HEK293 (cell line): ENCODE results near the gene SLC26A11.

Experiments used
- GLIS1 ChIP-seq: fragments of 450-650 bp; formaldehyde crosslinking; IDR thresholded peaks from 2 replicates; pipeline ENCODE4 v1.5.1; 2016; ENCODE audit warnings: missing biosample characterization, missing genetic modification characterization
- KLF9 ChIP-seq: fragments of 450-650 bp; formaldehyde crosslinking; IDR thresholded peaks from 2 replicates; pipeline ENCODE4 v1.5.1; 2016; ENCODE audit warnings: missing biosample characterization, missing genetic modification characterization, low read depth
- PRDM10 ChIP-seq: fragments of 450-650 bp; formaldehyde crosslinking; IDR thresholded peaks from 2 replicates; pipeline ENCODE4 v1.5.1; 2016; ENCODE audit warnings: missing biosample characterization, missing genetic modification characterization
- SETDB1 ChIP-seq: IDR thresholded peaks from one replicate; pipeline ENCODE4 v1.6.1; 2017; ENCODE audit warnings: mild to moderate bottlenecking, low read length, moderate library complexity, mixed read lengths; ENCODE audit not compliant: insufficient read length
- SP7 ChIP-seq: fragments of 450-650 bp; formaldehyde crosslinking; IDR thresholded peaks from 2 replicates; pipeline ENCODE4 v1.5.1; 2016; ENCODE audit warnings: missing biosample characterization, missing genetic modification characterization
- TSHZ1 ChIP-seq: fragments of 450-650 bp; formaldehyde crosslinking; IDR thresholded peaks from 2 replicates; pipeline ENCODE4 v1.5.1; 2016; ENCODE audit warnings: missing biosample characterization, missing genetic modification characterization, borderline replicate concordance
- WT1 ChIP-seq: fragments of 450-650 bp; formaldehyde crosslinking; IDR thresholded peaks from 2 replicates; pipeline ENCODE4 v1.5.1; 2016; ENCODE audit warnings: missing biosample characterization, missing genetic modification characterization
- ZBTB10 ChIP-seq: fragments of 450-650 bp; formaldehyde crosslinking; IDR thresholded peaks from 2 replicates; pipeline ENCODE4 v1.5.1; 2016; ENCODE audit warnings: missing biosample characterization, missing genetic modification characterization
- ZBTB8A ChIP-seq: fragments of 450-650 bp; formaldehyde crosslinking; IDR thresholded peaks from 2 replicates; pipeline ENCODE4 v1.5.1; 2016; ENCODE audit warnings: missing biosample characterization, missing genetic modification characterization
- ZEB2 ChIP-seq: fragments of 450-650 bp; formaldehyde crosslinking; IDR thresholded peaks from 2 replicates; pipeline ENCODE4 v1.5.1; 2016; ENCODE audit warnings: missing biosample characterization, missing genetic modification characterization
- ZNF138 ChIP-seq: fragments of 450-650 bp; formaldehyde crosslinking; IDR thresholded peaks from 2 replicates; pipeline ENCODE4 v1.5.1; 2016; ENCODE audit warnings: missing biosample characterization, missing genetic modification characterization, borderline replicate concordance
- ZNF280C ChIP-seq: fragments of 450-650 bp; formaldehyde crosslinking; IDR thresholded peaks from 2 replicates; pipeline ENCODE4 v1.5.1; 2016; ENCODE audit warnings: missing biosample characterization, missing genetic modification characterization
- ZNF341 ChIP-seq: fragments of 450-650 bp; formaldehyde crosslinking; IDR thresholded peaks from 2 replicates; pipeline ENCODE4; 2016; ENCODE audit warnings: low read depth, missing biosample characterization, missing genetic modification characterization
- ZNF362 ChIP-seq: fragments of 450-650 bp; formaldehyde crosslinking; IDR thresholded peaks from 2 replicates; pipeline ENCODE4 v1.5.1; 2016; ENCODE audit warnings: missing biosample characterization, missing genetic modification characterization
- ZNF394 ChIP-seq: fragments of 450-650 bp; formaldehyde crosslinking; IDR thresholded peaks from 2 replicates; pipeline ENCODE4 v1.5.1; 2016; ENCODE audit warnings: missing biosample characterization, missing genetic modification characterization, mild to moderate bottlenecking, moderate library complexity, borderline replicate concordance
- ZNF398 ChIP-seq: fragments of 450-650 bp; formaldehyde crosslinking; IDR thresholded peaks from 2 replicates; pipeline ENCODE4 v1.5.1; 2017; ENCODE audit warnings: missing biosample characterization, missing genetic modification characterization
- ZNF521 ChIP-seq: fragments of 450-650 bp; formaldehyde crosslinking; IDR thresholded peaks from 2 replicates; pipeline ENCODE4 v1.5.1; 2017; ENCODE audit warnings: missing biosample characterization, mild to moderate bottlenecking, missing genetic modification characterization
- ZNF629 ChIP-seq: fragments of 450-650 bp; formaldehyde crosslinking; IDR thresholded peaks from 2 replicates; pipeline ENCODE4 v1.5.1; 2017; ENCODE audit warnings: missing biosample characterization, missing genetic modification characterization
- ZNF645 ChIP-seq: fragments of 450-650 bp; formaldehyde crosslinking; IDR thresholded peaks from 2 replicates; pipeline ENCODE4; 2016; ENCODE audit warnings: missing biosample characterization, missing genetic modification characterization
- ZNF670 ChIP-seq: fragments of 450-650 bp; formaldehyde crosslinking; IDR thresholded peaks from 2 replicates; pipeline ENCODE4 v1.5.1; 2016; ENCODE audit warnings: missing biosample characterization, missing genetic modification characterization, low read depth
- ZNF830 ChIP-seq: fragments of 450-650 bp; IDR thresholded peaks from 2 replicates; pipeline ENCODE4 v1.5.0; 2018; ENCODE audit warnings: missing biosample characterization, missing genetic modification characterization, low read depth, mild to moderate bottlenecking, moderate library complexity
- ZSCAN30 ChIP-seq: fragments of 450-650 bp; IDR thresholded peaks from 2 replicates; pipeline ENCODE4 v1.5.1; 2018; ENCODE audit warnings: missing biosample characterization, mild to moderate bottlenecking, missing genetic modification characterization, moderate library complexity

SLC26A11 gene

GRCh38 chr17:80219013-80219762 lies 1.0 kb upstream of the SLC26A11 start (continued):
- TF ChIP-seq SETDB1, result no peak
- TF ChIP-seq ZNF670 (tag by site-specific recombination), result no peak
- peak; percentile 49 for TF ChIP-seq ZBTB8A (tag by site-specific recombination)
- no peak for TF ChIP-seq ZNF138 (tag by site-specific recombination)
- TF ChIP-seq ZNF521, result no peak
- no peak for TF ChIP-seq ZNF280C (tag by site-specific recombination)
- TF ChIP-seq GLIS1, result peak; percentile 92
- TF ChIP-seq ZSCAN30 (tag by site-specific recombination), result peak; percentile 85
- TF ChIP-seq TSHZ1, result no peak
- TF ChIP-seq SP7, result peak; percentile 55; the same call in 1 of the 2 replicates
- peak; percentile 50; the same call in 1 of the 2 replicates for TF ChIP-seq ZNF629 (tag by site-specific recombination)
- no peak for TF ChIP-seq ZNF394
- peak; percentile 60 for TF ChIP-seq PRDM10 (tag by site-specific recombination)
- no peak for TF ChIP-seq ZBTB10 (tag by site-specific recombination)
- TF ChIP-seq ZNF341, result no peak
- peak; percentile 73 for TF ChIP-seq WT1 (tag by site-specific recombination)
- TF ChIP-seq ZNF645 (tag by site-specific recombination), result no peak
- TF ChIP-seq ZNF362 (tag by site-specific recombination), result peak; percentile 85; the same call in 1 of the 2 replicates
- TF ChIP-seq ZNF398 (tag by site-specific recombination), result peak; percentile 78
- no peak for TF ChIP-seq ZEB2 (tag by site-specific recombination)
- TF ChIP-seq ZNF830 (tag by site-specific recombination), result no peak
- no peak for TF ChIP-seq KLF9 (tag by site-specific recombination)
